Stimulated activated CD8-positive, alpha-beta memory T cell treated with anti-CD3 and anti-CD28 coated beads, Interleukin-2, amount 100 ng/mL, for 1 hour (primary cell): ENCODE data around the gene WNT1.

Experiments used
- DNase-seq, 2 donors: peaks; one replicate each; pipeline ENCODE4 v3.0.0-alpha.2; 2020; ENCODE audit warnings: low read depth in 2 of 2

The WNT1 gene

DNA sequence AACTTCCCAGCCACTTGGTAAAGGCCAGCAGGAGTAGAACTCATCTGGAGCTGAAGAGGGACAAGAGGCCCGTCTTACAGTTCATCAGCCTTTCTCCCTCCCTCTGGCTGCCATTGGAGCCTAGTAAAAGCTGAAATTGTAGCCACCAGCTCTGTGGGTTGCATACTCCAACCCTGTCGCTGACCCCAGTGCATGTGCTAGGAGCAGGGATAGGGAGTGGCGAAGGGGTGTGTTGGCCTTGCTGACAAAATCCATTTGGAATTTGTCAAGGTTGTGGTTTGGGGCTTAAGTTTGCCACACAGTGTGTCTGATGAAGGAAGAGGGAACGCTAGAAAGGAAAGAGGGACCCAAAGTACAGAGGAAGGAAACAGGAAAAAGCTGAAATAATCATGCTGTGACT lies 16.8 kb upstream of the WNT1 start:
- DNase-seq: no peak

DNA sequence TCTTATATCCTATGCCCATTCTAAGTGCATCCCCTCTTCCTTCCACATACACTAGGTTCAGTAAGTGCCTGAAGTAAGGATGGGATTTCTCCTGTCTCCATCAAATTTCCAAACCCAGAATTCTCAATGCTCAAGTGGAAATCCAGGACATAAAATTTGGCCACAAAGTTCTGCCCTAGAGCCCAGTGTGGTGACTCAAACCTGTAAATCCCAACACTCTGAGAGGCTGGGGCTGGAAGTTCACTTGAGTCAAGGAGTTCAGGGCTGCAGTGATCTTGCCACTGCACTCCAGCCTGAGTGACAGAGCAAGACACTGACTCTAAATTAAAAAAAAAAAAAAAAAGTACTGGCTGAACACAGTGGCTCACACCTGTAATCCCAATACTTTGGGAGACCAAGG lies 16.3 kb upstream of the WNT1 start:
- DNase-seq: no peak

DNA sequence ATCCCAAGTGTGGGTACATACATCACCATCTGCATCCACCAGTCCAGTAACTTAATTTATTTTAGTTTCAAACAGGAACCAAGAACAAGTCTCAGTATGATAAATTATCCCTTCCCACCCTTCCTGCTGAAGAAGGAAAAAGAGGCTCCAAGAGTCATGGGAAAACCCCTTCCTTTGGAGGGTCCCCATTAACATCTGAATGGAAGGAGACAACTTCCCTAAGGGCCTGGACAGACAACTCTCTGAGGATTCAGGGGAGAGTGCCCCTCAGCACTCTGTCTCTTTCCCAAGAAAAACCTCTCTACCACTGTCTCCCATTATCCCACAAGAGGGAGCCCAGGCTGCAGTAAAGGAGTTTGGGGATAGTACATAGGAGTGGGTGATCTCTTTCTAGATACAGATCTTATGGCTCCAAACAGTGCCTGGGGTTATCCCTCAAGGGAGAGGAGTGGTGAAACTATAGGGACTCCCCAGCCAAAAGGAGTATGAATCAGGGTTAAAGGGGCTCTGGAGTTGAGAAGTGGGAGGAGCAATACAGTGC lies 12.8 kb upstream of the WNT1 start:
- no peak for DNase-seq

DNA sequence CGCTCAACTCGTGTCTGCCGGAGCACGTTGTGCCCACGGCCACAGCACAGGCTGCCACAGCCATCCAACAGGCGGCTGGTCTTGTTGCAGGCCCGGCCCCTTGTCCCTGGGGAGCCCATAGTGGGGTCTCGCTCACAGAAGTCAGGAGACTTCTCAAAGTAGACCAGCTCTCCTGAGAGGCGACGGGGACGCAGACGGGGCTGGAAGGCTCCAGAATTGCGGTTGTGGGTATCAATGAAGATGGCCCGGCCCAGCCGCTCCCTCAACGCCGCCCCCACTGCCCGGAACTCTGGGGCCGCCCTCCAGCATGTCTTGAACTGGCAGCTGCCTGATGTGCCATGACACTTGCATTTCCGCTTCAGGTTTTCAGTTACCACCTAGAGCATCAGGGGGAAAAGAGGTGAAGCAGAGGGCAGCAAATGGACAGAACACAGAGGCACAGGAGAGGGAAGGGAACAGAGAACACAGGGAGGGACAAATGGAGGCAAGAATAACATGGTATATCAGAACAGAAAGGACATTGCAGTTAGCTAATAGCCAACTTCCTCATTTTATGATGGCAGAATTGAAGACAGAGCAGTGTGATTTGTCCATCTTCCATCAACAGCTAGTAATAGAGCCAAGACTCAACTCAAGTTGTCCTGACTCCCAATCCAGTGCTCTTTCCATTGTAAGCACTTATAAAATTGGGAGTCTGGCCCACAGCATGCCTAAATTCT lies 11.8 kb upstream of the WNT1 start:
- DNase-seq: no peak

DNA sequence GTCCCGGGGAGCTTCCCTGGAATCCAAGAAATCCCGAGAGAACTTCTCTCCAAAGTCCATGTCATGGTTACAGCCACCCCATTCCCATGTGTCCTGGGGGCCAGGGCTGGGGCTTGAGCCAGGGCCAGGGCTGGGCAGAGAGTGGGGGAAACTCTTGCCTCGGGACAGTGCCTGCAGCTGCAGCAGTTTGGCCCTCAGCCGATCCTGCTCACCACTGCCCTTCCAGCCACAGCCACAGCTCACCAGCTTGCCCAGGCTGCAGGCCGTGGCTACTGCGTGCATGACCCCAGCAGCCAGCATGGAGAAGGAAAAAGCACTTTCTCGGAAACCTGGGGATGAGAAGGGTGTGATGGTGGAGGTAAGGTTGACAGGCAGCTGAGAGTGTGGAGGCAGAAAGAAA lies 10.1 kb upstream of the WNT1 start:
- no peak for DNase-seq

DNA sequence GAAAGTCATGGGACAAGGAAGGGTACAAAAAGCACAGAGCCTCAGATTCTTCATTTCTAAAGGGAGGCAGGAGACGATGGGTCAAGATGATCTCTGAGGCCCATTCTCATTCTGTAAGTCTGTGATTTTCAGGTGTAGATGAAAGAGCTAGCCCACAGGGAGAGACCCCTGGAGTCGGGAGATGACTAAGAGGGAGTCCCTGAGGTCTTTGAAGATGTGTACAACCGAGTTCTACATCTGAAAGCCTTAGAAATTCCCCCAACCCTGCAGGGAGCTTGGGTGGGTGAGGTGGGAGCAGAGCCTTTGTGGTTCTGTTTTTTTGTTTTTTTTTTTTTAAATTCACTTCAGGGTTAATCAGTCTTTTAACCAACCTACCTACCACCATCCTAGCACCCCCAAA lies 9.7 kb upstream of the WNT1 start:
- DNase-seq: no peak

DNA sequence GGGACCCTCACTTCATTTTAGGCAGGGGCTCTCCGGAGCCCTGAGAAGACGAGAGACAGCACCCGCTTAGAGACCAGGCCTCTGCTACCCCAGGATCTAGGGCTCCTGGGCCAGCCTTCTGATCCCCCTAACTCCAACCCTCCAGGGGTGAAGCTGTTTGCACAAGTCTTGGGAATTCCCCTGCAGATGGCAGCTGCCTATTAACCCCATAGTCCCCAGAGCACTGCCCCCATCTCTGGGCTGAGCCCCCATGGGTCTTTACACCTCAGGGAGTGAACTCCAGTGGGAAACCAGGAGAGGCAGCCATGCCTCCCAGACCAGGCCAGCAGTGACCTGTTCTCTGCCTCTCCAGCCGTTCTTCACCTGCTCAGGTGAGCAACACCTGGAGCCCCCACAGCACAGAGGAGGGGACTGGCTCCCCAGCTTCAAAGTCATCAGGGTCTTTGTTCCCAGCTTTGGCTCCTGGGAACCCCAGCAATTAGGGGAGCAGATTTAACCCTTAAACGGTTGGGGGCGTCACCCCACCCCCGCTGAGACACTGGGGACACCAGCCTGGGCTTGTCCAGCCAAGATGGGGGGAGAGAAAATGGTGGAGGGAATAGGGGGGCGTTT lies 8.9 kb upstream of the WNT1 start:
- DNase-seq: no peak

DNA sequence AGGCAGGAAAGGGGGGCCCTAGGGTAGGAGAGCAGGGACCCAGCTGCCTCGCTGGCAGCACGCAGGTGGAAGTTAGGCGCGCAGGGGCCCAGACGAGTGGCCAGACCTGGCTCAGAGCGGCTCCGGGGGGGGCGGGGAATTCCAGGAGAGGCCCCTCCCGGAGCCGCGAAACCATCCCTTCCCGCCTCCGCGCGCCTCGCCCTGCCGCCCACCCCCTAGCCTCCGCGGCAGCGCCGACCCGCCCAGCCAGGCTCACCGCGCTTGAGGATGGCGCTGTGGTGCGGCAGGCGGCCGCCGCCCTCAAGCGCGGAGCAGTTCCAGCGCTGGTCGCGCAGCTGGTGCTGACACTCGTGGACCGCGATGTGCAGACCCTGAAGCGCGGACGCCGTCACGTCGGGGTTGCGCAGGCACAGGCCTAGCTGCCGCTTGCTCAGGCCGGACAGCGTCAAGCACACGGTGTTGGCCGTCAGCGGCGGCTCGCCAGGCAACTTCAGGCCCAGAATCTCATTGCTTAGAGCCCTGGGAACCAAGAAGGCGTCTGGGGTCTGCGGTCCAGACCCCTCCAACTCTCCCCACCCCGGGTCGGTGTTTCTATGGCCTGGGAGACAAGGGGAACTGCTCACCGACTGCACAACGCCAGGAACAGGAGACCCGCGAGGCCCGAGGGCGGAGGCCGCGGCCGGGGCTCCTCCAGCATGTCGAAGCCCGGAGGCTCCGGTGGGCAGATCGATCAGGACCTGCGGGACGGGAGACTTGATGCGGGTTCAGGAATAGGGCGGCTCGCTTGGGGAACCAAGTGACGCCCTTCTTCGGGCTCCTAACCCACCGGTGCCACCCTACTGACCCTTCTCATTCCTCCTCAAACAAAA lies 8.1 kb upstream of the WNT1 start:
- DNase-seq: peak in 1 of 2 donors; percentile 16

DNA sequence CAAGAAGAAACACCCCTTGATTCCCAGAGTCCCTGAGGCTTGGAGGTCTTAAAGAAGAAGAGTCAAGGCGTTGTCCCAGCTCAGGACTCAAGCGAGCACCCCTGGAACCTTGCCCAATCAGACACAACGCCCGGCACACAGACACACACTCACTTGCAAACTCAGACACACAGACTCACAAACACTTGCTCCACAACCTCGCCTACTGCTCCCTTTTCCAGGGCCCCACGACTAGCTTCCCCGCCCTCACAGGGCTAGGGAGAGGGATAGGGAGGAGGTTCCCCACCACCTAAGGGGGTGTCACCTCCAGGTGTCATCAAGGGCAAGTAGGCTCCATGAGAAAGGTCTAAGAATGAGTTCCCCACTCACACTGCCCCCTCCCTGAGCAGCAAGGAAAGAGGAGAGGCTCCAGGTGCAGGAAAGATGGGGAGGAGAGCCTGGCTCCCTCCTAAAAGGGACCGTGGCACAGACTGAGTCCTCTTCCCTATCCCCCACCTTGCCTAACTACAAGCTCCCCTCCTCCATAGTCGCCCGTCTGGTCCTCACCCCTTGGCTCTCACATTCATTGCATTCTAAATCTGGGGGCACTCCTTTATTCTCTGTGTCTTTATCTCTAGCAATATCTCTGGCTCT lies 7.3 kb upstream of the WNT1 start:
- DNase-seq: no peak

DNA sequence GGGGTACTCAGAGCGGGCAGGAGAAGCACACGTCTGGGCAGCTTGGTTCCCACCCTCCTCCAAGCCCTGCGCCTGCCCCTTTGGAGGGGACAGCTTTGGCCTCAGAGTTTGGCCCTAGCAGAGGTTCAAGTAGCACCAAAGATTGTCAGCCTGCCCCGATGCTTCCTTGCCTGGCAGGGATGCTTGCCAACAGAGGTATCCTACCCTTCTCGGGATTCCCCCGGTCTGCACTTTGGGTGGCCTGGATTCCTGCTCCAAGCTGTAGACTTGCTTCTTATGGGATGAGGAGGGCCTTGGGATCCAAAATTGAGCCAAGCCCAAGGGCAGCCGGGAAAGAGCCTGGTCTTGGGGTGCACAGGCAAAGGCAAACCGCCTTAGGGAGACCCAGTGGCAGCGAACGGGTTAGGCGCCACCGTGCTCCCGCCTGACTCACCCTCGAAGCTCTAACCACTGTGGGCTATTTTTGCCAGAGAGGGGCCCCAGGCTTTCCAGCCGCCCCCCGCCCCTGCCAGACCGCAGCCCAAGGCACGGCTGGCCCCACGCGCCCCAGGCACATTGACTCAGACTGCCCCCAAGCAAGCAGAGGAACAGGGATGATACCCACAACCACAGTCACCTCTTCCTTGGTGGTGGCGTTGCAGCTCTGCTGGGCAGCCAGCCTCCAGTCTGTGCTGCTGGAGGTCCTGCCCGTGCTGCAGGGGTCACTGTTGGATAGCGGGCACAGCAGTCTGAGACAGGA lies 5.7 kb upstream of the WNT1 start:
- DNase-seq: no peak

DNA sequence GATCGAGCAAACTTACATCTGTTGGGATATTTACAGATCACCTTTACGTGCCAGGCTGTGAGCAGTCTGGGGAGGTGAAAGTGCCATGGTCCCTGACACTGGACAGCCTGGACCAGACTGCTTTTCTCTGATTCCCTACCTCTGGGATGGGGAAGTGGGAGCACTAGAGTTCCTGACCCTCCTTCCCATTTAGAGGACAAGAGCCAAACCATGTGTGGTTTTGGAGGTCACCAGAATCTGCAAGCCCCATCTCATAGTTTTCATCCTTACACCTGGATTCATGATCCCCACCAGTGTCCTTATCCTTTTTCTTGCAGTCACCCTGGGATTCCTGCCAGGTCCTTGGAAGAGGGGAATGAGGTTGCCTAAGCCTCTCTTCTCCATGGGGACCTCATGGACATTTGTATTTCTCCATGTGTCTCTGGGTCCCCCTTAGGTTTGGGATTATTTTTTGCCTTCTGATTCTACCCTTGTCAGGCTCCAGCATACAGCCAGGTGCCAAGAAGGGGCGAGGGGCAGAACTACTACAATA lies 5.1 kb upstream of the WNT1 start:
- no peak for DNase-seq

DNA sequence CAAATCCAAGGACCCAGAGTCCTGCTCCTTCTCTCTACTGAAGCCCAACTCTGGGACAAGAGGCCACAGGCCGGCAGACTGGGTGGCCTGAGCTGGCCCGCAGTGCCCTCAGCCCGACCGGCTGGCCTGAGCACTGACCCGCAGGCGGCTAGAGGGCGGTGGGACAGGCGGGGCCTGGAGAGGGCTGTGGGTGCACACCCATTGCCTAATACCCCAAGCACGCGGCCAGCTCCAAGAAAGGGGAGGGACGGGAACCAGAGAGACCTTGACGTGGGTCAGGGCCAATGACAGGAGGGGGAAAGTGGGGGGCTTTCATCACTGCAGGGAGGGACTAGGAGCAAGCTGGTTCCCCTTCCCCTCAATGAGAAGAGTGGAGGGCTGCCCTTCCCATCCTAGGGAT lies 4.6 kb upstream of the WNT1 start:
- no peak for DNase-seq

DNA sequence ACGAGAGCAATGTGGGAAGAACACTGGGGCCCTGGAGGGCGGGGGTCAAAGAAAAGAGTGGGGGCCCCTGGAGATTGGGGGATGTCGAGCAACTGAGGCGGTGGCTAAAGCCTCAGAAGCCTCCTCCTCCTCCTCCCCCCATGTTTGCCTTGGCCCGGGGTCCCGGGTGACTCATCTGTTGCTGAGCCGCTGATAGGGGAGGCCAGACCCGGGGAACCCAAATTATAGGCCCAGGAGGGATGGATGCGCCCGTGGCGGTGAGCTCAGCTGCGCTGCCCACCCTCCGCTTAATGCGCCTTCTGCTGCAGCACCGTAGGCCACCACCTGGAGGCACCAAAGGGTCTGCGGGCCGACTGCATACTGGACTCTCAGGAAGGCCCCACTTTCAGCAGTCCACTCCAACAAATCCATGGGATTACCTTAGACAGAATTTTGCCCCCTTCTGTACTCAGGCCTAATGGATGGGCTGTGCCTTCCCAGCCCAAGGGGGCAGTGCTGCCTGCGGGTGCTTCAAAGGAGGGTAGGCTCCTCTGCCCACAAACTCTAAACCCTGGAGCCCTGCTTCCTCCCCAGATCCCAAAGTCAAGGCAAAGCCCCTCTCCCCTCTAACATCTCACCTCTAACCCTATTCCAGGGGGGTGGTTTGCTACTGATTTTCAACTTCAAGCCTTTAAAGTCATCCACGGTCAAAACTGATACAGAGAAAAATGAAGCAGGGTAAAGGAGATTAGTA lies 4.0 kb upstream of the WNT1 start:
- no peak for DNase-seq

DNA sequence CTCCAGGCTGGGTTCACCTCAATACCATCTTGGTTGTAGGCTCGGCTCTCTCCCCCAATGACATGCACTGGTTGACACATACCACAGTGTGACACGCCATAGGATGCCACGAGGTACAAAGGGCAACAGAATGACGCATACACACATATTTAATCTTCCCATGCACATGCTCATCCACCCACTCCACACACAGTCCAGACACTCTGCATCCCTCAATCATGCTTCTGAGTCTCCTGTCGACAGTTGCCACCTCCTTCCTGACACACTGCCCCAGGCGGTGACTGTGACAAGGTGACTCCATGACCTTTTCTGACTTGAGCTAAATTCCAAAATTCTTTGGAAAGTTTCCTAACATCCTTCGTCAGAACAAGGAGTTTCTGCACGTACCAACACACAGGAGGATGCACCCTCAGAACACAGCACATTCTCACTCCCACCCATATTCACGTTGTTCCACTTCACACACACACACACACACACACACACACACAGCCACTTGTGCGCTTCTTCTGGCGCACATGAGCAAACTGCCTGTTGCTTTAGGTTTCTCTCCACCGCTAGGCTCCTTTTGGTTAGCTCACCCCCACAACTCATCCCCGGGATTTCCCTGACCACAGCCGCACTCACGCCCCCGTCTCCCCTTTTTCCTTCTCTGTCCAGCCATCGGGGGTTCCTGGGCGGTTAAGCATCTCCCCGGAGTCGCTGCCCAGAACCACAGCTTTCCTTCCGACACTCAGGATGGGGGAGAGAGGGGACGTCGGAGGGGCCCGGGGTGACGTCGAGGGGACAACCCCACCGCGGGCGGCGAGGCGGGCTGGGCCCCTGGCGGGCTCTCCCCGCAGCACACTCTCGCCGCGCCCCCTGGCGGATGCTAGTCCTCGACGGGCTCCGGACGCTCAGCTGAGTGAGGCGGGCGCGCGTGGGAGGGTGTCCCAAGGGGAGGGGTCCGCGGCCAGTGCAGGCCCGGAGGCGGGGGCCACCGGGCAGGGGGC lies 536 bp upstream of the WNT1 start:
- peak; percentile 54 to 74 for DNase-seq

DNA sequence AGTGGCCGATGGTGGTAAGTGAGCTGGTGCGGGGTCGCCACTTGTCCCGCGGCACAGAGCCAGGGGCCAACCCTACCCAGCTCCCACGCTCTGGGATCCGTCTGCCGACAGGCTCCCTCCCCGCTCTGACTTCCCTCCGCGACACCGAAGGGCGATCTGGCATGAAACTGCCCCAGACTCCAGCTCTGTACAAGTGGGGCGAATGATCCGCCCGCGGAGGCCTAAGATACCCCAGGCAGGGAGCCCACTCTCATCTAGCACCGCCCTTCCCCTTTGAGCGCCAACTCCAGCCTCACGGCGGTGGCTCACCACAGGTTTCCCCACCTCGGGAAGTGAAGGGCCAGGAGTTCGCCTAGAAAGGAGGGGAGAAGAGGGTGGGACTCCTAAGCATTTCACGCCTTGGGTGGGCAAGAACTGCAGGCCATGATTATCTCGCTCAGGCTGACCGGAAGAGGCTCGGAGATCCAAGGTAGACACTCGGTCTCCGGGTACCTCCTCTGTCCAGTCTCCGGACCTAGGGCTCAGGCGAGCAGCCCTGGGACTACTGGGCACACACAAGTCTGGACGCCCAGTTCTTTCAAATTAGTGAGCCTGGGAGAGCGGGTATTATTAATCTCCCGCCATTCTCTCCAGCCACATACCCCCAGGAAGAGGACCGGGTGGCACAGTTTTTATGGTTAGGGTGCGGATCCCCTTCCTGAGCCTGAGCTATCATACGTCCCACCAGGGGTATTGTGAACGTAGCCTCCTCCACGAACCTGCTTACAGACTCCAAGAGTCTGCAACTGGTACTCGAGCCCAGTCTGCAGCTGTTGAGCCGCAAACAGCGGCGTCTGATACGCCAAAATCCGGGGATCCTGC lies 849 bp downstream of the WNT1 start:
- DNase-seq: no peak

DNA sequence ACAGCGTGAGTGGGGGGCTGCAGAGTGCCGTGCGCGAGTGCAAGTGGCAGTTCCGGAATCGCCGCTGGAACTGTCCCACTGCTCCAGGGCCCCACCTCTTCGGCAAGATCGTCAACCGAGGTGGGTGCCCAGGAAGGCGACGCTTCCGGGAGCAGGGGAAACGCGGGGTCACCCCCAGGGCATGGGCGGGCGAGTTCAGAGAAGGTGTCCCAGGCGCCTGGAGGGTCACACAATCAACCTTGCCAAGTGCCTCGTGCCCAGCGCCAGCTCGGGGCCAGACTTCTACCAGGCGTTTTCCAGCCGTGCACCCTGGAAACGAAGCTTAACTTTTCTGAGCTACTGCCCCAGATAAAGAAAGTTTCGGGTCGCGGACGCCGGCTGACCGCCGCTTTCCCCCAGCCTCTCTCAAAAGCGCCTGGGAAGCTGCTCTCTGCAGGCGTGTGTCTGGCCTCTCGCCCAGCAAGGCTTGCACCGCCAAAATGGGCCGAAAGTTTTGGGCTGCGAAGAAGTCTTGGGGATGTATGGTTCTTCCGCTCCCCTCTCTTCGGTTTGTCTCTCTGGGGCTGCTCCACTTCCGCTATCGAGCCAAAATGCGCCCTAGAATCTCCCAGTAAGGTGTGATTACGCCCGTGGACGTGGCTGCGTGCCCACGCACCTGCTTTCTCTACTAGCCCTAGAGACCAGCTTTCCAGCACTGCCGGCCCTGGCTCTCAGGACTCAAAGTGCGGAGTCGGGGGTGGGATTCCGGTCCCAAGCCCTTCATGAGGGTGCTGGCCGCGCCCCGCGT lies 1.7 kb downstream of the WNT1 start:
- no peak for DNase-seq

DNA sequence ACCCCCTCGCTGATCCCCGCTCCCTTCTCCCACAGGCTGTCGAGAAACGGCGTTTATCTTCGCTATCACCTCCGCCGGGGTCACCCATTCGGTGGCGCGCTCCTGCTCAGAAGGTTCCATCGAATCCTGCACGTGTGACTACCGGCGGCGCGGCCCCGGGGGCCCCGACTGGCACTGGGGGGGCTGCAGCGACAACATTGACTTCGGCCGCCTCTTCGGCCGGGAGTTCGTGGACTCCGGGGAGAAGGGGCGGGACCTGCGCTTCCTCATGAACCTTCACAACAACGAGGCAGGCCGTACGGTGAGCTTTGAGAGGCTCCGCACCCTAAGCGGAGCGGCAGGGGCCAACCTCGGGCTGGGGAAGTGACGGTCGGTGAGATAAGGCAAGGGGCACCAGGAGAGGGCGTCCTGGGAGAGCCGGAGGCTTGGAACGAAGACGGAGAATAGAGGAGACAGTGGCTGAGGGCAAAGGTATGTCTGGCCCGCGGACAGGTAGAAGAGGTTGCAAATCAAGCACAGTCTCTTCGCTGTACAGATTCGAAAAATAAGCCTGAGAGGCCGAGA lies 2.3 kb downstream of the WNT1 start:
- DNase-seq: no peak
